Left renal cortex interstitium (tissue), 4 donors: ENCODE results near the gene OR10A4. TPM values are rescaled to one million over a fixed set of nuclear protein-coding genes. Genes with fewer than 3 reads are reported as not detected.
"Not testable (repeated sequence)": the region's sequence is repeated elsewhere in the genome, so short reads cannot be mapped to it uniquely, and the experiment has no call there.

Source experiments
- DNase-seq, 4 donors: peaks; one replicate each; pipeline ENCODE4 v3.0.0-alpha.2; 2013; ENCODE audit warnings: low read depth in 4 of 4, low spot score in 2 of 4, missing footprints in 1 of 4
- polyA plus RNA-seq, 4 donors: library from polyadenylated mRNA; unstranded; fragments of 120-200 nt; gene quantifications; one replicate each; pipeline ENCODE4 v1.2.1, GENCODE V29; 2013; ENCODE audit not compliant: insufficient read length in 4 of 4

The OR10A4 gene
- polyA plus RNA-seq, 4 donors, result not detected

DNA sequence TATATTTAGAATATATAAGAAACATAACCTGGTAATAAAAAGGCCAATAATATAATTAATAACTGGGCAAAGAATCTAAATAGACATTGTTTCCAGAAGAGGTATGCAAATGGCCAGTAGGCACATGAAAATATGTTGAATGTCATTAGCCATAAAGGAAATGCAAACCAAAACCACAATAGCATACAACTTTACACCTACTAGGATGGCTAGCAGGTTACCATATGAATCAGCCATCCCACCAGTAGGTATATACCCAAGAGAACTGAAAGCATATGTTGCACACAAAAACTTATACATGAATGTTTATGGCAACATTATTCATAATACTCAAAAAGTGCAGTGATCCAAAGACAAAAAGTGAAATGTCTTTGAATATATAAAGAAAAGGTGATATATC, 18.6 kb downstream of the OR10A4 start:
- no peak for DNase-seq

DNA sequence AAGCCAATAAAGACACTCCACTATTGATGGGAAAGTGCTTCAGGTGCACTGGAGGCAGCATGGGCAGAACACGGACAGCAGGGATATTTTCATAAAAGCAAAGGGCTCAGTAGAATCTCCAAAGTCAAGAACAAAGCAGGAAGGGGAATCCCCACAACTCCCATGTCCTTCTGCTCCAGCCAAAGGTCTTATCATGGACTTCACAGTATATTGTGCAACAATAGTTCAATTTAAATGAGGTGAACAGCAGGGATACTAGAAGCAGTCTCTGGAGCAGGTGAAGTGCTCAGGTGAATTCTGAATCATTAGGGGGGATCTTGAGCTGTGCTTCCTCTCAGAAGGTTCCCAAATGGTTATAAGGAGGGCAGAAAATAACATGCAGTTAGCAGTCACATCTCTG, 22.5 kb downstream of the OR10A4 start:
- DNase-seq, result no peak

- no peak for DNase-seq
Measured at GRCh38 chr11:6900327-6900999, 24.0 kb downstream of the OR10A4 start.

DNA sequence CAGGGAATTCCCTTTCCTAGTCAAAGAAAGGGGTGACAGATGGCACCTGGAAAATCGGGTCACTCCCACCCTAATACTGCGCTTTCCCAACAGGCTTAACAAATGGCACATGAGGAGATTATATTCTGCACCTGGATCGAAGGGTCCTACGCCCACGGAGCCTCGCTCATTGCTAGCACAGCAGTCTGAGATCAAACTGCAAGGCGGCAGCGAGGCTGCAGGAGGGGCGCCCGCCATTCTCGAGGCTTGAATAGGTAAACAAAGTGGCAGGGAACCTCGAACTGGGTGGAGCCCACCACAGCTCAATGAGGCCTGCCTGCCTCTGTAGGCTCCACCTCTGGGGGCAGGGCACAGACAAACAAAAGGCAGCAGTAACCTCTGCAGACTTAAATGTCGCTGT, 28.4 kb downstream of the OR10A4 start:
- DNase-seq, result not testable (repeated sequence)

DNA sequence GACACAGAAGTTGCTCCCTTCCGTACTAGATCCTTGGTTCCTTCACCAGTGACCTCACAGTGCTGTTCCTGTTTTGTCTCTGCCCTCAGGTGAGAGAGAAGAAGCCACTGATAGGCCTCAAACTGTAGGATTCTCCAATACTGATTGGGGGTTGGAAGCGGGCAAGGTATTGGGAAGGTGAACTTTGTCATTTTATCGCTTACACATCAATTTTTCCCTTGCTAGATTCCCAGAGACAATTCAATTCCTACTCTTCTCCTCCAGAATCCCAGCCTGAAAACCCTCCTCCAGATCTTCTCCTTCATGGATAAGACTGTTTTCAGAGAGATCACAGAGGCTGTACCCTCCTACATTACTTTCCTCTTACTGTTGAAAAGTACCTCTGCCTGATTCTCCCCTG, 35.0 kb downstream of the OR10A4 start:
- DNase-seq, result no peak

GRCh38 chr11:6911948-6912347, 35.5 kb downstream of the OR10A4 start:
- DNase-seq, result no peak

GRCh38 chr11:6919698-6920097, 43.3 kb downstream of the OR10A4 start:
- no peak for DNase-seq

DNA sequence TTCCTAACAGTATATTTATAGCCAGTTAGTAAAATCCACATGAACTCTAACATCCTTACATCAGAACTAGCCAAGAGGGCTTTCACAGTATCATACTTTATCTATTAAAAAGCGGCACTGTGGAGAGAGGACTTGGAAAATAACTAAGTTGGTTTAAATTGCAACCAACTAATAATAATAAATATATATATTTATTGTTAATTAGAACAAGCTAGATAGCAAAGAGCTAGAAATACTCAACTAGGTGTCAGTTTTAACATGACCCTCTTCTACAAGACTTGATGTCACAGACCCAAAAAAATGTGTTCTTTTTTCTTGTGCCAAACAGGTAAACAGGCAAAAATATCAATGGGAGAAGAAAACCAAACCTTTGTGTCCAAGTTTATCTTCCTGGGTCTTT, 44.3 kb downstream of the OR10A4 start, which contains the start of gene OR2D3:
Gene OR2D3 (plus strand): TSS at position 301 of the 400 bp plus-strand sequence. CDS start 0 bp downstream, at position 301.
- DNase-seq, result no peak

GRCh38 chr11:6925007-6925577, 48.7 kb downstream of the OR10A4 start:
- no peak for DNase-seq

GRCh38 chr11:6925636-6926207, 49.3 kb downstream of the OR10A4 start:
- peak in 2 of 4 donors; percentile 2 to 4 for DNase-seq

- peak; percentile 7 to 34 (median 28) for DNase-seq
Measured at GRCh38 chr11:6926208-6927029, 50.0 kb downstream of the OR10A4 start, which contains the start of gene ZNF215. Gene ZNF215, plus strand, starts transcription at chr11:6926426. Its CDS starts 5,847 bp downstream, at chr11:6932273.

- no peak for DNase-seq
Measured at GRCh38 chr11:6927030-6927617, 50.7 kb downstream of the OR10A4 start.

Other genes starting within 250 kb of the OR10A4 start
- 10 to 100 TPM; 29.8 to 49.5 (median 37.8) TPM for gene DCHS1, start 220.8 kb upstream of the OR10A4 start, polyA plus RNA-seq
- gene MRPL17, start 193.3 kb upstream of the OR10A4 start, polyA plus RNA-seq, result 10 to 100 TPM; 64.7 to 81.0 (median 72.8) TPM
- gene OR2AG2, start 104.6 kb upstream of the OR10A4 start, polyA plus RNA-seq, result under 1 TPM in 3 of 4 donors, not detected in 1; 0.04 to 0.13 (median 0.05) TPM
- gene OR2AG1, start 93.6 kb upstream of the OR10A4 start, polyA plus RNA-seq, result under 1 TPM in 3 of 4 donors, not detected in 1; 0.04 to 0.16 (median 0.05) TPM
- under 1 TPM in 2 of 4 donors, not detected in 2; 0.03 TPM for gene OR6A2, start 76.9 kb upstream of the OR10A4 start, polyA plus RNA-seq
- gene OR10A5, start 30.9 kb upstream of the OR10A4 start, polyA plus RNA-seq, result not detected
- under 1 TPM in 3 of 4 donors, not detected in 1; 0.03 to 0.09 (median 0.09) TPM for gene OR10A2, start 13.6 kb upstream of the OR10A4 start, polyA plus RNA-seq
- gene OR2D2, start 15.9 kb downstream of the OR10A4 start, polyA plus RNA-seq, result not detected
- not detected for gene OR2D3, start 44.4 kb downstream of the OR10A4 start, polyA plus RNA-seq
- 1 to 10 TPM; 2.2 to 4.5 (median 3.6) TPM for gene ZNF215, start 49.8 kb downstream of the OR10A4 start, polyA plus RNA-seq
- 10 to 100 TPM; 10.3 to 12.9 (median 11.3) TPM for gene ZNF214, start 143.7 kb downstream of the OR10A4 start, polyA plus RNA-seq
- 1 to 10 TPM in 2 of 4 donors, under 1 TPM in 2; 0.43 to 1.1 (median 0.94) TPM for gene NLRP14, start 143.9 kb downstream of the OR10A4 start, polyA plus RNA-seq
- gene RBMXL2, start 212.4 kb downstream of the OR10A4 start, polyA plus RNA-seq, result under 1 TPM; 0.10 to 0.22 (median 0.20) TPM